ENCODE measurements around the gene THSD7B.
"Not testable (repeated sequence)": the region's sequence is repeated elsewhere in the genome, so short reads cannot be mapped to it uniquely, and the experiment has no call there.

Gene THSD7B

DNA sequence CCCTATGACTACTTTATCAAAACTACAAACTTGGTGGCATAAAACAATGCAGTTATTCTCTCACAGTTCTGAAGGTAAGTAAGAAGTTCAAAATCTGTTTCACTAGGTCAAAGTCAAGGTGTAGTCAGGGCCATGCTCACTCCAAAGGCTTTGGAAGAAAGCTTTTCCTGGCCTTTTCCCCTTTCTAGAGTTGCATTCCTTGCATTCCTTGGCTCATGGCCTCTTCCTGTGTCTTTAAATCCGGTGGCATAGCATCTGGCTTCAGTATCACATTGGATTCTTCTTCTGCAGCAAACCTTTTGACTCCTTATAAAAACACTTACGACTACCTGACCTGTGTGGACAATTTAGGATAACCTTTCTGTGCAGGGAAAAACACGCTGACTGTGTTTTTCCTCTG, 655.4 kb downstream of the THSD7B start:
- no peak for DNase-seq

- DNase-seq = no peak
These were observed 669.8 kb downstream of the THSD7B start for GRCh38 chr2:137435162-137435561.

DNA sequence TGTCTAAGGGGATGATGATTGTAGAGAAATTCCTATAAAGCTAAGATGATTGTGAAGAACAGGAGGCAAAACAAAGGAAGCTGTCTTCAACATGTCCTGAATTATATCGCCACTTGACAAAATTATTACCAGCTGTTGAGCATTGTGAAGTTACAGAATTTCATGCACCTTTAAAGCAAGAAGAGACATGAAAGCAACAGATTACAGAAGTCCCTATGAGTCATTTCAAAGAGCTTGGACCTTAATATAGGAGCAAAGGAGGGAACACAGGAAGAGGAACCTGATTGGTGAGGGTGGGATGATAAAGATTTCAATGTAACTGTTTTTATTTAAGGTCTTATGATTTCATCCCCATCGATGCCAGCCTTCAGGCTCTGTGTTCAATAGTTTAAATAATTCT, 672.0 kb downstream of the THSD7B start:
- no peak for DNase-seq

DNA sequence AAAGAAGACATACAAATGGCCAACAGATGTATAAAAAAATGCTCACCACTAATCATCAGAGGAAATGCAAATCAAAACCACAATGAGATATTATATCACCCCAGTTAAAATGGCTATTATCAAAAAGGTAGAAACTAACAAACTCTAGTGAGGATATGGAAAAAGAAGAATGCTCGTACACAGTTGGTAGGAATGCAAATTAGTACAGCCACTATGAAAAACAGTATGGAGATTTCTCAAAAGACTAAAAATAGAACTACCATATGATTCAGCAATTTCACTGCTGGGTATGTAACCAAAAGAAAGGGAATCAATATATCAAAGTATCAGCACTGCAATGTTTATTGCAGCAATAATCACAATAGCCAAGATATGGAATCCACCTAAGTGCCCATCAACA, 679.6 kb downstream of the THSD7B start:
- DNase-seq = no peak

DNA sequence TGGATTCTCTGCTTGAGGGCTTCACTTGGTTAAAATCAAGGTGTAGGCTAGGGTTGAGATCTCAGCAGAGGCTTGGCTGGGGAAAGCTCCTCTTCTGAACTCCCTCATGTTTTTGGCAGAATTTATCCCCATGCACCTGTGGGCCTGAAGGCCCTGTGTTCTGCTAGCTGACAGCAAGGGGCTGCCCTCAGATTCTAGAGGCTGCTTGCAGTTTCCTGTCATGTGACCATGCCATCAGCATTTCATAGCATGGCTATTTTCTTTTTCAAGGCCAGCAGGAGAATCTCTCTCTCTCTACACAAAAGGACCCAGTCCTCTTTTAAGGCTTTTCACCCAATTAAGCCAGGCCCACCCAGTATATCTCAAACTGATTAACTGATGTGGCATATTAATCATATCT, 684.1 kb downstream of the THSD7B start:
- DNase-seq = no peak

DNA sequence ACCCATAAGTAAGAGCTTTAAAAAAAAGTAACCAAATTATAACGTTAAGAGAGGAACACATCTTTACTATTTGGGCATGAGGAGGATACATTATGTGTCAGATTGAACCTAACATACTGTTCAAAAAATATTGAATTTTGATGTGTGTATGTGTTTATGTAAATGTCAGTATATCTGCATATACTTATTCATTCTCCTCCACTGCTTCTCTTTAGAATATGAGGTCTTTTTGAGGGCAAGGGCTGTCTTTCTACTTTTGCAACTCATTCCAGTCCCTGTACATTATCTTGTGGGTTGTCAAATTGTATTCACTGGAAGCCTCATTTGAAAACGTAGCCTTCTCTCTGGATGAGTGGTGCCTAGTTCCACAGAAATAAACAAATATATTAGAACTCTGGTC, 689.5 kb downstream of the THSD7B start:
- DNase-seq = no peak

- DNase-seq = no peak
These were observed 702.0 kb downstream of the THSD7B start for GRCh38 chr2:137467246-137467862.

- no peak for DNase-seq
These were observed 727.9 kb downstream of the THSD7B start for GRCh38 chr2:137493261-137493660.

DNA sequence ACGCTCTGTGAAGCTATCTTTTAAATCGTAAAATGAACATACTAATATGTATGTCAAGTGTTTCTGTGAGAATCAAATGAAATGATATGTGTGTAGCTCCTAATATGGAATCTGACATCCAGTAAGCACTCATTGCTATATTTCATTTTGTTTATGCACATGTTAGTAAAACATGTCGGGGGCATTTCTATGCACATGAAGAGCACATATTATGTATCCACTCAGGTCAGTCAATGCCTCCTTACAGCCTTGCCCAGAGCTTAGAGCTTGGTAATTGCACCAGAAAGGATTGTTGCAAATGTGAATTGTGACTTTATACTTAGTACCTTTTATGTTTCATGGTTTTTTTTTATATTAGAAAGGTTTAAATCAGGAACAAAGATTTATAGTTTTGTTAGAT, 735.3 kb downstream of the THSD7B start:
- no peak for DNase-seq

- no peak for DNase-seq
These were observed 741.9 kb downstream of the THSD7B start for GRCh38 chr2:137507237-137507636.

DNA sequence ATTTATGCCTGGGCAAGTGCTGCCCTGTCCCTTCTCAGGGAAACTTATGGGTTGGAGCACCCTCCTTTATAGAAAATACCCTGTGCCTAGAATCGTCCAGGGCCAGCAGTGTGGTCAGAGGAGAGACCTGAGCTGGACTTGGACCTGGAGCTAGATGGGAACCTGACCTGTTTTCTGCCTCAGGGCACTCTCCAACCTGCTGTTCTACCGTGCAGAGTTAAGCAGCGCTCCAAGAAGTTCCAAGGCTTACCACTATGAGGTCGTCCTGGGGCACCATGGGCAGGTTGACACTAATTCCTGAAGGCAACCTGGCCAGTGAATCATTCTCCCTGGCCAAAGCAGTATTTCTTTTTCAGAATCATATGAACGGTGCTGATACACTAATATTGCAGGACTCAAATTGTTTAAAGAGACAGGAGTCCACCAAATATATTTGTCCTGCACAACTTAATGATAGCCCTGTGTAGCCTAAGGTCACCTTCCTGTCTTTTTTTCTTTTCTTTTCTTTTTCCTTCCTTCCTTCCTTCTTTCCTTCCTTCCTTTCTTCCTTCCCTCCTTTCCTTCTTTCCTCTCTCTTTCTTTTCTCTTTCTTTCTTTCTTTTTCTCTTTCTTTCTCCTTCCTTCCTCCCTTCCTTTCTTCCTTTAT, 743.5 kb downstream of the THSD7B start:
- DNase-seq = no peak

DNA sequence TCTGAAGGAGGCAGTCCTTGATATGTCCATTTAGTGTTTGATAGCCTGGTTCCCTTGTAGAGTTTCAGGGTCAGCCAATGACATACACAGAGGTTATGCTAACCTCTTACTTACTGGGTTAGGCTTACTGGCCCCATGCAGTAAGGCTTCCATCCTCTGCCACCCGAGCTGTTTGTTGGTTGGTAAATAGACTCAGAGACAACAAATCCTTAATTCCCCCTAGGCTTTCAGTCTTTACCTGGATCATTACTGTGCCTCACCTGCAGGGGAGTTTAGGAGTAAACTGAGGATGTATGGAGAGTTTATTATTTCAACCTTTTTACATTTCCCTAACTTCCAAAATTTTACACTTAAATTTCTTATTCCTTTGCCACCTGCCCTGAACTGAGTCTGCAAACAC, 746.2 kb downstream of the THSD7B start:
- DNase-seq = no peak

- DNase-seq = no peak
These were observed 756.6 kb downstream of the THSD7B start for GRCh38 chr2:137521653-137522619.

GRCh38 chr2:137522620-137523011, 757.3 kb downstream of the THSD7B start:
- no peak for DNase-seq

DNA sequence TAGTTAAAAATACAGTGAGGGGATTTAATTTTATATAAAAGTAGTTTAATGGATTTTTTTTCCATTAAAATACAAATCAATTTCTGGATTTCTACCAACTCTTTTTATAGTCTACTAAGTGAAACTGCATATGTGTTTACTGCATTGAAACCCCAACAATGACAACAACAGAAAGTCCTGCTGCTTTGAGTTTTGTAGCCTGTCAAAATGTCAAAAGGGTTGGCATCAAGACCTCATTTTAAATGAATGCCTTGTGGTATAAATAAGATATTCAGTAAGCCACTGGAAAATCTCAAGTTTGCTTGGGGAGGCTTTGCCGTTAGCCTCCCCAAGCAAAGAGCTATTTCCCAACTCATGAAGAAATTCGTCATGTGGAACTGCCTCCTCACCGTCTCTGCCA, 758.6 kb downstream of the THSD7B start:
- no peak for DNase-seq

GRCh38 chr2:137525132-137525531, 759.8 kb downstream of the THSD7B start:
- no peak for DNase-seq

DNA sequence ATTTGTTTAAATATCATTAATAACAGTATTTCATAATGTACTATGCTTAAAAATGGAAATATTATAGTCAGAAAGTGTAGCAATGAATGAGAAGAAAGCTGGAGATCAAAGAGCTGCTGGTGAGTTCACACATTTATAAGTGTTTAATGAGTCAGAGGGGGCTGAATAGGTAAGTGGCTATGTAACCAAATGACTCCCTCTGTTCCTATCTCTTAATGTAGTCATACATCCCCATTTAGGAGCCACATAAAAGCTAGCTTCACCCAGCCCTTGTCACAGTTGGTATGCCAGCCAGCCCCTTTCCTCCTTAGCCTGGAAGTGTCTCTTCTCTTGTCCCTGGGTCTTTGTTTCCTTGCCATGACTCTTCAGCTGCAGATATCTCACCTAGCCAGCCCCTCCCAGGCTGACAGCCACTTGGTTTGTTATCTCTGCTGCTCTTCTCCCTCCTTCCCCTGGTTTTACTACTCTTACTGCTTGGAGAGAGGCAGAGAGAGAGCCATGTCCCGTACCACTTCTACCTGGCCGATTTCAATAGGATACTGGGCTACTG, 760.4 kb downstream of the THSD7B start:
- no peak for DNase-seq

- no peak for DNase-seq
These were observed 770.6 kb downstream of the THSD7B start for GRCh38 chr2:137535897-137536296.

DNA sequence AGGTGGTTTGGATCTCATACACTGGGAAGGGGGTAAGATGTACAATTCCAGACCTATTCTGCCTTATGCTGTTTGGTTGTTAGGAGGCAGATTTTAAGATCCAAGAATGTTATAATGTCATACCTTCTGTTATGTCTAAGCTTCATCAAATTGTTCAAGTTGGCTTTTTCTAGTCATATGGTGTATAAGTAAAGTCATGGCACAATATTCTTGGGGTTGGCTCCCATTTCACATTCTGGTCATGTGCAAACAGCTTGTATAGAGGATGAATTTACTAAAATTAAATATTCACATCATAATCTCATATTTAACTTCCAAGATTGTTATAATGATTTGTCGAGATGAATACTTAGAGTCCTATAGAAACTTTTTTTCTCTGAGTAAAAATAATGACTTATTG, 774.0 kb downstream of the THSD7B start:
- no peak for DNase-seq

DNA sequence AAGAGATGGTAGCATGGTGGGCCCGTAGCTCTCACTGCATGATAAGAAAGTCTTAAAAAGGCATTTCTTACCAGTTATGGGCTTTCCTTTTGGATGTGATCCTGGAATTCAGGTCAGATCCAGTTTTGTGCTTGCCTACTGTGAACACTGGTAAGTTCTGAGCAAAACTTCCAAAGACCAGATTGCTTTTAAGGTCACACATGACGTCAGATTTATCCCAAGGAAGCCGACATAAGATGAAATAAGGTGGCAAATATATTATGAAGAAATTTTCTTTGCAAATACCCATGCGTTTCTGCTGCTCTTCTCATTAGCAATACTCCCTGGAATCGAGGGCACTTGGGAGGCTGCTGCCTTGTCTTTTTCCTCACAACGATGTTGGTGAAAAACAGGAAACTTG, 782.5 kb downstream of the THSD7B start:
- no peak for DNase-seq

- DNase-seq = no peak
These were observed 801.0 kb downstream of the THSD7B start for GRCh38 chr2:137566387-137566786.

- no peak for DNase-seq
These were observed 805.1 kb downstream of the THSD7B start for GRCh38 chr2:137570484-137570883.

- DNase-seq = not testable (repeated sequence)
These were observed 822.5 kb downstream of the THSD7B start for GRCh38 chr2:137587834-137588233.

DNA sequence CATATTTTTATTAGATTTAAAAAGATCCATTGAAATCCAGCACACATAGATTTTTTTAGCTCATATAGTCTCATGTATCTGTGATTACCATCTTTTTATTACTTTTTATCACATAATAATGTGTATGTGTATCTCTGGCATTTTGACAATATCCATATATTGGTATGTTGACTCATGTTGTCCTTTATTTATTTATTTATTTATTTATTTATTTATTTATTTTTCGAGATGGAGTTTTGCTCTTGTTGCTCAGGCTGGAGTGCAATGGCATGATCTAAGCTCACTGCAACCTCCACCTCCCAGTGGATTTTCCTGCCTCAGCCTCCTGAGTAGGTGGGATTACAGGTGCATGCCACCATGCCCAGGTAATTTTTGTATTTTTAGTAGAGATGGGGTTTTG, 823.2 kb downstream of the THSD7B start:
- not testable (repeated sequence) for DNase-seq
